Esophagus squamous epithelium (tissue), 5 donors: ENCODE data around the gene CEP120. TPM values are rescaled to one million over a fixed set of nuclear protein-coding genes. Genes with fewer than 3 reads are reported as not detected.
A peak's percentile ranks its signal among the peaks of the same experiment; 100 is the strongest.

Experiments
- DNase-seq: peaks from one replicate; lab custom pipeline; 2025; lab: John Stamatoyannopoulos, UW
- H3K27ac ChIP-seq, 4 donors: fragments of 200-600 bp; sonication (generic); one replicate each; pipeline ENCODE4 v1.5.1; 2016 to 2019; ENCODE audit warnings: mild to moderate bottlenecking in 1 of 4
- H3K27me3 ChIP-seq, 4 donors: fragments of 200-600 bp; sonication (generic); 1 replicate in 3 of 4; 2 replicates in 1 of 4; pipeline versions ENCODE4 v1.5.1 to v1.6.0; 2017 to 2021; ENCODE audit warnings: antibody characterized with exemption in 1 of 4
- H3K36me3 ChIP-seq, 3 donors: fragments of 200-600 bp; sonication (generic); one replicate each; pipeline ENCODE4 v1.5.1; 2016 to 2019
- H3K4me1 ChIP-seq, 3 donors: fragments of 200-600 bp; sonication (generic); one replicate each; pipeline ENCODE4 v1.5.1; 2017 to 2019
- H3K4me3 ChIP-seq, 4 donors: fragments of 200-600 bp; sonication (generic); 1 replicate in 3 of 4; 2 replicates in 1 of 4; pipeline ENCODE4 v1.5.1; 2016 to 2019; ENCODE audit warnings: mild to moderate bottlenecking in 2 of 4, moderate library complexity in 1 of 4
- H3K9me3 ChIP-seq, 3 donors: fragments of 200-600 bp; sonication (generic); one replicate each; pipeline ENCODE4 v1.5.1; 2016 to 2019
- CTCF ChIP-seq, 6 experiments: fragments of 450-650 bp in 4 of 6; fragments of 200-600 bp in 2 of 6; sonication (generic) in 2 of 6; IDR thresholded peaks; one replicate each; pipeline ENCODE4 v1.5.1; 2016 to 2019; ENCODE audit warnings: antibody characterized with exemption in 6 of 6, mild to moderate bottlenecking in 4 of 6, moderate library complexity in 4 of 6
- POLR2A ChIP-seq, 4 donors: fragments of 450-650 bp; IDR thresholded peaks; one replicate each; pipeline ENCODE4 v1.6.1; 2017; ENCODE audit warnings: antibody characterized with exemption in 4 of 4, mild to moderate bottlenecking in 4 of 4, moderate library complexity in 3 of 4
- WGBS, 2 donors: methylation state at CpG; one replicate each; pipeline ENCODE4 v1.1.5; 2018; 5-methylcytosine and 5-hydroxymethylcytosine counted together
- intact Hi-C: fragments of 100-400 bp; cut with DNase I; formaldehyde crosslinking; loops from one replicate; pipeline ENCODE4 v1.15.0; 2022
- total RNA-seq, 4 donors: library from RNA; depleted of rRNA; stranded (reverse); fragments of >200 nt; gene quantifications; one replicate each; pipeline ENCODE4 v1.1.0, GENCODE V29; 2016
- donor health status: DM: yes; HTN: yes; CAD: no.

The CEP120 gene
- total RNA-seq, 4 donors from 2014 or later, result 7.9 to 12.6 (median 10.1) TPM

- no peak for DNase-seq
Observed at GRCh38 chr5:123389794-123390193, 33.4 kb downstream of the CEP120 start.

GRCh38 chr5:123387313-123387712, 35.9 kb downstream of the CEP120 start:
- Histone ChIP-seq H3K4me3 (no peak overlapping the region), H3K4me1 (no peaks in the 10 kb centered on the region), H3K9me3 (no peaks in the 10 kb centered on the region), H3K27me3 (no peaks in the 10 kb centered on the region), H3K27ac (no peak overlapping the region), H3K36me3 (peaks cover 0 to 100% (median 9%) of the 10 kb centered on the region in 3 donors)
- TF ChIP-seq CTCF (IDR thresholded peaks at IDR 0.05), result no peak
- 88% methylated on average over 3 of the region's 3 CpGs for WGBS, 2 donors
- DNase-seq, result no peak
- intact Hi-C loops, result no loop called here

More at GRCh38 chr5:123389794-123390193, 33.4 kb downstream of the CEP120 start:
- TF ChIP-seq CTCF (IDR thresholded peaks at IDR 0.05), result no peak
- TF ChIP-seq POLR2A (IDR thresholded peaks at IDR 0.05), result no peak
- Histone ChIP-seq H3K4me1 (no peaks in the 10 kb centered on the region), H3K27me3 (no peaks in the 10 kb centered on the region), H3K9me3 (no peaks in the 10 kb centered on the region), H3K27ac (no peak overlapping the region), H3K36me3 (peaks cover 0 to 100% (median 6%) of the 10 kb centered on the region in 3 donors), H3K4me3 (no peak overlapping the region)
- intact Hi-C loops, result no loop called here

GRCh38 chr5:123382252-123382651, 41.0 kb downstream of the CEP120 start:
- Histone ChIP-seq H3K27me3 (no peaks in the 10 kb centered on the region), H3K36me3 (peaks cover 0 to 95% (median 10%) of the 10 kb centered on the region in 3 donors), H3K9me3 (no peaks in the 10 kb centered on the region), H3K4me1 (no peaks in the 10 kb centered on the region), H3K4me3 (no peak overlapping the region), H3K27ac (no peak overlapping the region)
- 81 to 94% methylated on average over 1 of the region's 1 CpG for WGBS, 2 donors
- TF ChIP-seq CTCF (IDR thresholded peaks at IDR 0.05) (no peak), POLR2A (IDR thresholded peaks at IDR 0.05) (no peak)
- intact Hi-C loops, result no loop called here
- no peak for DNase-seq

GRCh38 chr5:123371575-123372179, 51.5 kb downstream of the CEP120 start:
- TF ChIP-seq POLR2A (IDR thresholded peaks at IDR 0.05), result no peak
- peak in 5 of 6 experiments; percentile 36 to 61 (median 48) for TF ChIP-seq CTCF (IDR thresholded peaks at IDR 0.05)
- Histone ChIP-seq H3K27me3 (no peaks in the 10 kb centered on the region), H3K4me1 (no peaks in the 10 kb centered on the region), H3K9me3 (no peaks in the 10 kb centered on the region), H3K4me3 (no peak overlapping the region), H3K36me3 (peaks cover 0 to 74% (median 0%) of the 10 kb centered on the region in 3 donors), H3K27ac (no peak overlapping the region)
- no peak for DNase-seq
- 85 to 88% methylated on average over 4 of the region's 4 CpGs for WGBS, 2 donors
- intact Hi-C loops, result no loop called here

GRCh38 chr5:123369371-123369968, 53.7 kb downstream of the CEP120 start:
- no peak for TF ChIP-seq POLR2A (IDR thresholded peaks at IDR 0.05)
- no peak for TF ChIP-seq CTCF (IDR thresholded peaks at IDR 0.05)
- 89 to 100% methylated on average over 1 of the region's 1 CpG for WGBS, 2 donors
- H3K27me3 ChIP-seq, result no peaks in the 10 kb centered on the region
- H3K9me3 ChIP-seq, result no peaks in the 10 kb centered on the region
- H3K4me3 ChIP-seq, result no peak overlapping the region
- peaks cover 0 to 52% (median 0%) of the 10 kb centered on the region in 3 donors for H3K36me3 ChIP-seq
- no peak for DNase-seq
- no peak overlapping the region for H3K27ac ChIP-seq
- H3K4me1 ChIP-seq, result peaks cover 0 to 18% (median 0%) of the 10 kb centered on the region in 3 donors
- intact Hi-C loops, result no loop called here
